Measurements from ENCODE around the gene TBL1XR1.

The TBL1XR1 gene

DNA sequence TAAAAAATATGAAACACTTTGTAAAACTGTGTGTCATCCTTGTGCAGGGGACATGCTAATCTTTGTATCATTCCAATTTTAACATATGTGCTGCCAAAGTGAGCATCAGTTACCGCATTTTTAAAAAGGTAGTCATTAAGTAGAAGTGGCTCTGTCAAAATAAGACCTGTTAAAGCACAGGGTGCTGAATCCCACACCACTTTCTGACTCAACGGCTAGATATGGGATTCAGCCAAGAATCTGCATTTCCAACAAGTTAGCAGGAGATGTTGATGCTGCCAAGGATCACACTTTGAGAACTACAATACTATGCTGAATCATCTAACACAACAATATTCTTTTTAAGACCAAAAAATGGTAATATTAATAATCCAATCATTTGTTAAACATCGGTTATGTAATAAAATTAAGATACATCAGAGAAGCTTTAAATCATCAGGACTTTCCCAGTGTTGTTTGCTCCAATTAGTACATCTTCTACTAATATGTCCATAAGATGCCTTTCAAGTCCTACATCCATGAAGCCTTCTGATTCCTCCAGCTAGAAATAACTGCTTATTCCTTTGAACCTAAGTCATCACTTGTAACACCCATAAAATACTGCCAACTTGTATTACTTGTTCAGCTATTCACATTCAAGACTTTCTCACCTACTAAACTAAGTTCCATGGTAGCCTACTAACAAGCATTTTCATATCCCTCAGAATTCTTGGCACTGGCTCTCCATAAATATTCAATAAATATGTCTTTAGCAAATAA is 71.1 kb downstream of the TBL1XR1 start:
- Histone ChIP-seq H3K79me1 (ENCODE audit: low read depth, low read length) (no peaks in the 10 kb centered on the region), H4K91ac (ENCODE audit: low read depth, low read length, poor library complexity) (no peak overlapping the region), H3K9ac (ENCODE audit: low read depth, low read length, poor library complexity) (no peak overlapping the region), H3K23ac (ENCODE audit: low read depth, low read length, poor library complexity) (no peak overlapping the region), H2BK12ac (ENCODE audit: low read length) (no peak overlapping the region), H3K4me1 (ENCODE audit: control insufficient read depth in 2 of 2, insufficient read depth in 1 of 2, low read depth in 1 of 2, low read length in 2 of 2) (peaks cover 0 to 4% of the 10 kb centered on the region in 2 donors), H4K8ac (ENCODE audit: low read depth, low read length) (no peak overlapping the region), H3K27me3 (ENCODE audit: control insufficient read depth in 3 of 3, insufficient read depth in 3 of 3, low read depth in 1 of 3, low read length in 3 of 3) (no peaks in the 10 kb centered on the region), H3K36me3 (replicated peaks in 1 of 2; ENCODE audit: control insufficient read depth in 2 of 2, insufficient read depth in 2 of 2, low read length in 2 of 2) (peaks cover 0 to 60% of the 10 kb centered on the region in 2 donors), H3K18ac (ENCODE audit: low read length) (no peak overlapping the region), H3K4me3 (ENCODE audit: low read length in 2 of 2) (no peak overlapping the region), H2AK5ac (ENCODE audit: low read depth, low read length) (no peak overlapping the region), H2BK15ac (ENCODE audit: low read length) (no peak overlapping the region), H3K9me3 (replicated peaks in 1 of 2; ENCODE audit: control insufficient read depth in 2 of 2, insufficient read depth in 1 of 2, low read depth in 1 of 2, low read length in 2 of 2) (peaks cover 0 to 52% of the 10 kb centered on the region in 2 donors), H2AFZ (ENCODE audit: low read length) (no peak overlapping the region), H2BK5ac (ENCODE audit: low read length) (no peak overlapping the region), H3K4ac (ENCODE audit: low read length) (no peak overlapping the region), H2BK120ac (ENCODE audit: low read depth, low read length) (no peak overlapping the region), H3K4me2 (ENCODE audit: insufficient read depth, low read length, poor library complexity, severe bottlenecking) (no peak overlapping the region), H3K27ac (replicated peaks; ENCODE audit: low read length) (no peak overlapping the region), H3K14ac (ENCODE audit: low read length) (no peak overlapping the region)
- no peak for DNase-seq (ENCODE audit: low spot score)
- no CpG with 5 or more reads among the region's 3 CpGs for WGBS, 2 donors (ENCODE audit: extremely low coverage in 2 of 2, insufficient read length in 2 of 2, insufficient replicate concordance in 1 of 2)

GRCh38 chr3:177124882-177125281 is 72.4 kb downstream of the TBL1XR1 start:
- H4K8ac ChIP-seq (ENCODE audit: low read depth, low read length) = no peak overlapping the region
- H3K4ac ChIP-seq (ENCODE audit: low read length) = no peak overlapping the region
- no peak overlapping the region for H2BK12ac ChIP-seq (ENCODE audit: low read length)
- peaks cover 0 to 4% of the 10 kb centered on the region in 2 donors for H3K4me1 ChIP-seq (ENCODE audit: control insufficient read depth in 2 of 2, insufficient read depth in 1 of 2, low read depth in 1 of 2, low read length in 2 of 2)
- H3K9ac ChIP-seq (ENCODE audit: low read depth, low read length, poor library complexity) = no peak overlapping the region
- no CpG with 5 or more reads among the region's 1 CpG for WGBS, 2 donors (ENCODE audit: extremely low coverage in 2 of 2, insufficient read length in 2 of 2, insufficient replicate concordance in 1 of 2)
- H2BK120ac ChIP-seq (ENCODE audit: low read depth, low read length) = no peak overlapping the region
- H2AK5ac ChIP-seq (ENCODE audit: low read depth, low read length) = no peak overlapping the region
- H2AFZ ChIP-seq (ENCODE audit: low read length) = no peak overlapping the region
- no peak overlapping the region for H2BK15ac ChIP-seq (ENCODE audit: low read length)
- peaks cover 0 to 48% of the 10 kb centered on the region in 2 donors for H3K36me3 ChIP-seq (replicated peaks in 1 of 2; ENCODE audit: control insufficient read depth in 2 of 2, insufficient read depth in 2 of 2, low read length in 2 of 2)
- H3K4me2 ChIP-seq (ENCODE audit: insufficient read depth, low read length, poor library complexity, severe bottlenecking) = no peak overlapping the region
- H3K4me3 ChIP-seq (ENCODE audit: low read length in 2 of 2) = no peak overlapping the region
- DNase-seq (ENCODE audit: low spot score) = no peak
- no peak overlapping the region for H3K14ac ChIP-seq (ENCODE audit: low read length)
- peaks cover 0 to 45% of the 10 kb centered on the region in 2 donors for H3K9me3 ChIP-seq (replicated peaks in 1 of 2; ENCODE audit: control insufficient read depth in 2 of 2, insufficient read depth in 1 of 2, low read depth in 1 of 2, low read length in 2 of 2)
- H3K27ac ChIP-seq (replicated peaks; ENCODE audit: low read length) = no peak overlapping the region
- no peak overlapping the region for H2BK5ac ChIP-seq (ENCODE audit: low read length)
- no peak overlapping the region for H3K23ac ChIP-seq (ENCODE audit: low read depth, low read length, poor library complexity)
- no peak overlapping the region for H4K91ac ChIP-seq (ENCODE audit: low read depth, low read length, poor library complexity)
- no peak overlapping the region for H3K18ac ChIP-seq (ENCODE audit: low read length)
- no peaks in the 10 kb centered on the region for H3K79me1 ChIP-seq (ENCODE audit: low read depth, low read length)
- H3K27me3 ChIP-seq (ENCODE audit: control insufficient read depth in 3 of 3, insufficient read depth in 3 of 3, low read depth in 1 of 3, low read length in 3 of 3) = no peaks in the 10 kb centered on the region

DNA sequence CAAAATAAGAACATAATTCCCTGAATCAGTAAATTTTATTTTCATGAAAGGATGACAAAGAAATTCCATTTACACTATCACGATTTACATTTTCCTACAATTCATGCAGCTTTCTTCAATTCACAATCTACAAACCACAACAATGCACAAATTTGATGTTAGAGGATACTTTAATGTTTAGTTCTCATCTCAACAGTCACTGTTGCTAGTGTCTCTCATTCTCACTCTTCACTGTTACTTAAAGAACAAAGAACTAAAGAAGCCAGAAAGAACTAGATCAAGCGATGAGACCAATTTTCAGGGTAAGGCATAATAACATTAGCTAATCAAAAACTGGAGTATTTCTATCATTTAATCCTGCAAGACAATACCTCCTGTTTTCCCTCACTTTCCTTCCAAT is 73.5 kb downstream of the TBL1XR1 start:
- Histone ChIP-seq H2AK5ac (ENCODE audit: low read depth, low read length) (no peak overlapping the region), H2BK12ac (ENCODE audit: low read length) (no peak overlapping the region), H3K9ac (ENCODE audit: low read depth, low read length, poor library complexity) (no peak overlapping the region), H3K23ac (ENCODE audit: low read depth, low read length, poor library complexity) (no peak overlapping the region), H3K4me3 (ENCODE audit: low read length in 2 of 2) (no peak overlapping the region), H3K4ac (ENCODE audit: low read length) (no peak overlapping the region), H4K8ac (ENCODE audit: low read depth, low read length) (no peak overlapping the region), H4K91ac (ENCODE audit: low read depth, low read length, poor library complexity) (no peak overlapping the region), H3K4me1 (ENCODE audit: control insufficient read depth in 2 of 2, insufficient read depth in 1 of 2, low read depth in 1 of 2, low read length in 2 of 2) (peaks cover 0 to 4% of the 10 kb centered on the region in 2 donors), H2BK5ac (ENCODE audit: low read length) (no peak overlapping the region), H3K27ac (replicated peaks; ENCODE audit: low read length) (no peak overlapping the region), H3K18ac (ENCODE audit: low read length) (no peak overlapping the region), H3K36me3 (replicated peaks in 1 of 2; ENCODE audit: control insufficient read depth in 2 of 2, insufficient read depth in 2 of 2, low read length in 2 of 2) (peaks cover 0 to 41% of the 10 kb centered on the region in 2 donors), H3K4me2 (ENCODE audit: insufficient read depth, low read length, poor library complexity, severe bottlenecking) (no peak overlapping the region), H2BK15ac (ENCODE audit: low read length) (no peak overlapping the region), H3K27me3 (ENCODE audit: control insufficient read depth in 3 of 3, insufficient read depth in 3 of 3, low read depth in 1 of 3, low read length in 3 of 3) (no peaks in the 10 kb centered on the region), H3K9me3 (replicated peaks in 1 of 2; ENCODE audit: control insufficient read depth in 2 of 2, insufficient read depth in 1 of 2, low read depth in 1 of 2, low read length in 2 of 2) (peaks cover 0 to 51% of the 10 kb centered on the region in 2 donors), H3K79me1 (ENCODE audit: low read depth, low read length) (no peaks in the 10 kb centered on the region), H2BK120ac (ENCODE audit: low read depth, low read length) (no peak overlapping the region), H3K14ac (ENCODE audit: low read length) (no peak overlapping the region), H2AFZ (ENCODE audit: low read length) (no peak overlapping the region)
- 100% methylated on average over 1 of the region's 2 CpGs; no CpG with 5 or more reads in 1 of the 2 donors for WGBS, 2 donors (ENCODE audit: extremely low coverage in 2 of 2, insufficient read length in 2 of 2, insufficient replicate concordance in 1 of 2)
- no peak for DNase-seq (ENCODE audit: low spot score)

DNA sequence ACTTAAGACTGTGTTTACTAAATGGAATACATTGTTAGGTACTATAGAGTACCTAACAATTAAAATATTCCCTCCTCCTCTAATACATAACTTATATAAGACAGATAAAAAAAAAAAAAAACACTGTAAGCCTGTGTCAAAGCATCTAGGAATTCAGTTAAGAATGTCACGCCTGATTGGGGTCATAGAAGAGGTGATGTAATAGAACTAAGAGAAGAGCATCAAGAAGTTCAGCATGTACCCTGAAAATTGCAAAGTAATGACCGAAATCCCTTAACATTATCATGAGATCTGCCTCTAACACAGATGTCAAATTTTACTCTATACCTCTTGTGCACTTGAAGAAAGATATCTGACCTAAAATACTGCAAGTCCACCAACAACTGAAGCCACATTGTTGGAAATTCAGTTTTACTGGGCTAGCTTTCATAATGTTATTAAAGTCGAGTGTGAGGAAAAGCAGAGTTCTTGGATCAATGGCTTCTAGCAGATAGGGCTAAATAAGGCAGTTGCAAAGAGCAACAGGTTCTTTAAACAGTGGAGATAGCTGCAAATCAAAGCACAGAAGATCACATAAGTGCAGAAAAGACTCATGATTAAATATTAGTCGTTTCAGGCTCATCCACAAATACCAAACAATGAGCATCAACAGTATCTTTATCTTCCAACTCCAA is 75.0 kb downstream of the TBL1XR1 start:
- Histone ChIP-seq H3K4ac (ENCODE audit: low read length) (no peak overlapping the region), H4K8ac (ENCODE audit: low read depth, low read length) (no peak overlapping the region), H2BK5ac (ENCODE audit: low read length) (no peak overlapping the region), H2BK15ac (ENCODE audit: low read length) (no peak overlapping the region), H3K14ac (ENCODE audit: low read length) (no peak overlapping the region), H3K4me2 (ENCODE audit: insufficient read depth, low read length, poor library complexity, severe bottlenecking) (no peak overlapping the region), H3K4me3 (ENCODE audit: low read length in 2 of 2) (no peak overlapping the region), H2AFZ (ENCODE audit: low read length) (no peak overlapping the region), H3K4me1 (ENCODE audit: control insufficient read depth in 2 of 2, insufficient read depth in 1 of 2, low read depth in 1 of 2, low read length in 2 of 2) (peaks cover 0 to 4% of the 10 kb centered on the region in 2 donors), H3K9ac (ENCODE audit: low read depth, low read length, poor library complexity) (no peak overlapping the region), H2AK5ac (ENCODE audit: low read depth, low read length) (no peak overlapping the region), H3K27me3 (ENCODE audit: control insufficient read depth in 3 of 3, insufficient read depth in 3 of 3, low read depth in 1 of 3, low read length in 3 of 3) (no peaks in the 10 kb centered on the region), H3K9me3 (replicated peaks in 1 of 2; ENCODE audit: control insufficient read depth in 2 of 2, insufficient read depth in 1 of 2, low read depth in 1 of 2, low read length in 2 of 2) (peaks cover 0 to 51% of the 10 kb centered on the region in 2 donors), H3K18ac (ENCODE audit: low read length) (no peak overlapping the region), H3K23ac (ENCODE audit: low read depth, low read length, poor library complexity) (no peak overlapping the region), H3K79me1 (ENCODE audit: low read depth, low read length) (no peaks in the 10 kb centered on the region), H2BK12ac (ENCODE audit: low read length) (no peak overlapping the region), H2BK120ac (ENCODE audit: low read depth, low read length) (no peak overlapping the region), H3K27ac (replicated peaks; ENCODE audit: low read length) (no peak overlapping the region), H3K36me3 (replicated peaks in 1 of 2; ENCODE audit: control insufficient read depth in 2 of 2, insufficient read depth in 2 of 2, low read length in 2 of 2) (peaks cover 0 to 26% of the 10 kb centered on the region in 2 donors), H4K91ac (ENCODE audit: low read depth, low read length, poor library complexity) (no peak overlapping the region)
- DNase-seq (ENCODE audit: low spot score) = no peak
- WGBS, 2 donors (ENCODE audit: extremely low coverage in 2 of 2, insufficient read length in 2 of 2, insufficient replicate concordance in 1 of 2) = no CpG with 5 or more reads among the region's 4 CpGs

Data from neuronal stem cell (in vitro differentiated cells).